ENCODE measurements around the gene PCDHGA1.

Gene PCDHGA1

DNA sequence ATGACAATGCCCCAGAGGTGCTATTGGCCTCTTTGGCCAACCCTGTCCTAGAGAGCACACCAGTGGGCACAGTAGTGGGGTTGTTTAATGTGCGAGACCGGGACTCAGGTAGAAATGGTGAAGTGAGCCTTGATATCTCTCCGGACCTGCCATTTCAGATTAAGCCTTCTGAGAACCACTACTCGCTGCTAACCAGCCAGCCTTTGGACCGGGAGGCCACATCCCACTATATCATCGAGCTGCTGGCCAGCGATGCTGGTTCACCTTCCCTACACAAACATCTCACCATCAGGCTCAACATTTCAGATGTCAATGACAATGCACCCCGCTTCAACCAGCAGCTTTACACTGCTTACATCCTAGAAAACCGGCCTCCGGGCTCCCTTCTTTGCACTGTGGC lies 160.0 kb downstream of the PCDHGA1 start:
- no peak overlapping the region for H3K4me3 ChIP-seq (ENCODE audit: low read depth, low read length)

GRCh38 chr5:141490771-141491170 lies 160.5 kb downstream of the PCDHGA1 start:
- H3K4me3 ChIP-seq (ENCODE audit: low read depth, low read length): no peak overlapping the region

- H3K4me3 ChIP-seq (ENCODE audit: low read depth, low read length): peak overlapping the region; percentile 17
Observed at GRCh38 chr5:141491323-141492167, 161.2 kb downstream of the PCDHGA1 start.

- H3K4me3 ChIP-seq (ENCODE audit: low read depth, low read length): peak overlapping the region; percentile 17
Observed at GRCh38 chr5:141492168-141492885, 162.0 kb downstream of the PCDHGA1 start.

DNA sequence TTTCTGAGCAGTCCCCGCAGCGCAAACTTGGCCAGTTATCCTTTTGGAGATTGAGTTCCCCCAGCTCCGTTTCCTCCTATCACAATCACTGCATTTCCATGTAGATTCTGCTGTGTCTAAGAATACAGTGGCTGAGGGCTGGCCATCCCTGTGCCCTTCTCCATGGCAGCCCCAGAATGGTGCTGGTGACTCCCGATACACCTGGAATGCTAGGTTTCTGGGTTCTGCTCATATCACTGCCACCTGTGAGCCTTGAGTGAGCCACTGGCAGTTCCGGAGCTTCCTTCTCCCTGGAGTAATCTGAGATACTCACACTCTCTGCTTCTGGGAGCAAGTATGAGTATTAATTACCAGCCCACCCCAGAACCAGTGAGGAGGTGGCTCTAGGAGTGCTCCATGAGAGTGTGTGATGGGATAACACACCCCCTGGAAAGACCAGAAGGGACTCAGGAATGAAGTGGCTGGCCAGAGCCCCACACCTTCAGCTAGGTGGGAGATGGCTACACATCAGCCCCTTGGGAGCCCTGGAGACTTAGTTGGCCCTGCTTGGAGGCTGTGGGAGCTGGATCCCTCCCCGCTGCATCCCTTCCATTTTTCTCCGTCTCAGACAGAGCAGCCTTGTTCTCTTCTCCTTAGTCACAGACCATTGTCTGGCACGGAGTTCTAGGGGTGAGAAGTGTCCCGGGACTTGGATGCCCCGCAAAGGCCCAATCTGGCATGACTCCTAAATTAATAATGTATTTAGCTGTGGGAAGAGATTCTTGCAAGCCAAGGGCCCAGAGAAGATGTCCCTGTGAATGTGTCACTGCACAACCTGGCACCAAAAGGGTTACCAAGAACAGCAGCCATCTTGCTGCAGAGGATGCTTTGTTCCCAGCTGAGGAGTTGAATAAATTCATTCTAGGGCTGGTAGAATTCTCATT lies 163.4 kb downstream of the PCDHGA1 start:
- no peak overlapping the region for H3K4me3 ChIP-seq (ENCODE audit: low read depth, low read length)

GRCh38 chr5:141494761-141495452 lies 164.6 kb downstream of the PCDHGA1 start:
- H3K4me3 ChIP-seq (ENCODE audit: low read depth, low read length): no peak overlapping the region

GRCh38 chr5:141495453-141495811 lies 165.1 kb downstream of the PCDHGA1 start:
- H3K4me3 ChIP-seq (ENCODE audit: low read depth, low read length): no peak overlapping the region

GRCh38 chr5:141496038-141496437 lies 165.7 kb downstream of the PCDHGA1 start:
- no peak overlapping the region for H3K4me3 ChIP-seq (ENCODE audit: low read depth, low read length)

GRCh38 chr5:141501761-141502160 lies 171.4 kb downstream of the PCDHGA1 start:
- no peak overlapping the region for H3K4me3 ChIP-seq (ENCODE audit: low read depth, low read length)

DNA sequence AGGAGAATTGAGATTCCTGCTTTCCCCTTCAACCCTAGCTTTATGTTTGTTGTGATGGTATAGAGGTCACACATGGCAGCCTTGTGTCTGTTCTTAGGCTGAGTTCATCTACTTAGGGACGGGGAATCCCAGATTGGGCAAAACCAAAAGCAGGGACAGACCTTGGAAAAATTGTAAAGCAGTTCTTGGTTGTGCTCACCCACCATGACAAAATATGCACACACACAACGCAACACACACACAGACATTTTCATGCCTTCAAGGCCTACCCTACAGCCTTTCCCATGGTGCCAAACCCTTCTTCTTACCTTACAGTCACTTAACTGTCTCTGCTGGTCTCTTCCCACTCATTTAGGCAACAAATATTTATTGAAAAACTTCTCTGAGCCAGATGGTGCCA lies 173.4 kb downstream of the PCDHGA1 start:
- H3K4me3 ChIP-seq (ENCODE audit: low read depth, low read length): no peak overlapping the region

DNA sequence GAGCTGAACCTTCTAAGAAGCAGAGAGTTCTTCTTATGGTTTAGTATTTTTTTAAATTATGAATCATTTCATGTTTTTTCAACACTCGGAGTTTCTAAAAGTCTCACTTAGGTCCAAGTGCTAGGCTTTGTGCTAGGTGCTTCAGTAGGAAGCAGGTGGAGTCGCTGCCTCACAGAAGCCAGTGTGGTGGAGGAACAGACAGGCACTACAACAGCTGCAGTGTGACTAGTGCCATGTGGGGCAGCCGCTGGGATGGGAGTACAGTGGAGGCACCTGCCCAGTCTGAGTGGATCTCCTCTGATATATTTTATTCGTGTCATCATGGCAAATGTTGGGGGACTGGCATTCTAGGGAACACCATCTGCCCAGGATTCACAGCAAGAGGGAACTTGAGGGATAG lies 173.9 kb downstream of the PCDHGA1 start:
- H3K4me3 ChIP-seq (ENCODE audit: low read depth, low read length): no peak overlapping the region

- H3K4me3 ChIP-seq (ENCODE audit: low read depth, low read length): no peak overlapping the region
Observed at GRCh38 chr5:141506381-141507155, 176.3 kb downstream of the PCDHGA1 start.

GRCh38 chr5:141507387-141508091 lies 177.2 kb downstream of the PCDHGA1 start:
- no peak overlapping the region for H3K4me3 ChIP-seq (ENCODE audit: low read depth, low read length)

GRCh38 chr5:141508440-141508797 lies 178.1 kb downstream of the PCDHGA1 start:
- no peak overlapping the region for H3K4me3 ChIP-seq (ENCODE audit: low read depth, low read length)

- H3K4me3 ChIP-seq (ENCODE audit: low read depth, low read length): no peak overlapping the region
Observed at GRCh38 chr5:141508798-141509611, 178.7 kb downstream of the PCDHGA1 start.

GRCh38 chr5:141510160-141510559 lies 179.8 kb downstream of the PCDHGA1 start:
- H3K4me3 ChIP-seq (ENCODE audit: low read depth, low read length): no peak overlapping the region

GRCh38 chr5:141510850-141511601 lies 180.7 kb downstream of the PCDHGA1 start:
- H3K4me3 ChIP-seq (ENCODE audit: low read depth, low read length): no peak overlapping the region

Measured in iPS-11a (cell line).